OCI-LY7 (cell line): Measurements from ENCODE around the gene TBC1D4. TPM values are rescaled to one million over a fixed set of nuclear protein-coding genes. Genes with fewer than 3 reads are reported as not detected.

Experiments used
- BruUV-seq: library from RNA; stranded (reverse); fragments of 400-500 nt; replicated peaks from 2 replicates; lab custom pipeline; 2021; lab: Mats Ljungman, UMichigan
- CTCF ChIA-PET: fragments of 300-600 bp; sonication (Branson Sonifier 250); formaldehyde crosslinking; loops from one replicate; lab custom pipeline; 2022; ENCODE audit warnings: antibody characterized with exemption; ENCODE audit not compliant: unreplicated experiment; lab: Charles Lee
- POLR2A ChIA-PET: fragments of 300-600 bp; sonication (Branson Sonifier 250); formaldehyde crosslinking; loops from one replicate; lab custom pipeline; 2022; ENCODE audit warnings: antibody characterized with exemption; lab: Charles Lee
- DNase-seq: peaks from one replicate; pipeline ENCODE4 v3.0.0-alpha.2; 2015; ENCODE audit warnings: low spot score
- H2AFZ ChIP-seq: fragments of 200-600 bp; sonication (generic), shearing (Covaris generic); 2 replicates; pipeline ENCODE4 v1.6.1; 2014; ENCODE audit warnings: mild to moderate bottlenecking, antibody characterized with exemption, low read length, moderate library complexity
- H3K27ac ChIP-seq: fragments of 200-600 bp; sonication (generic); 2 replicates; pipeline ENCODE4 v1.5.1; 2014; ENCODE audit warnings: mixed run types, low read depth, mild to moderate bottlenecking, moderate library complexity, low read length, inconsistent platforms; ENCODE audit not compliant: poor library complexity, severe bottlenecking
- H3K36me3 ChIP-seq: fragments of 200-600 bp; sonication (generic); 2 replicates; pipeline ENCODE4 v1.6.1; 2014; ENCODE audit warnings: mild to moderate bottlenecking, antibody characterized with exemption, low read length, moderate library complexity, mixed read lengths; ENCODE audit not compliant: insufficient read depth
- H3K4me1 ChIP-seq: fragments of 200-600 bp; sonication (generic); 2 replicates; pipeline ENCODE4 v1.5.1; 2014; ENCODE audit warnings: mild to moderate bottlenecking, low read length; ENCODE audit not compliant: insufficient read depth, poor library complexity, severe bottlenecking
- H3K4me2 ChIP-seq: fragments of 200-600 bp; sonication (generic); 2 replicates; pipeline ENCODE4 v1.6.1; 2014; ENCODE audit warnings: mild to moderate bottlenecking, low read length
- H3K4me3 ChIP-seq: fragments of 200-600 bp; sonication (generic); 2 replicates; pipeline ENCODE4 v1.5.1; 2014; ENCODE audit warnings: mild to moderate bottlenecking, low read depth, low read length; ENCODE audit not compliant: poor library complexity, severe bottlenecking
- H3K79me2 ChIP-seq: fragments of 200-600 bp; sonication (generic); 2 replicates; pipeline ENCODE4 v1.6.1; 2016; ENCODE audit warnings: low read depth, mild to moderate bottlenecking, low read length, moderate library complexity, mixed read lengths; ENCODE audit not compliant: insufficient read depth
- H3K9me2 ChIP-seq: fragments of 200-600 bp; sonication (generic); 2 replicates; pipeline ENCODE4 v1.6.1; 2016; ENCODE audit warnings: mild to moderate bottlenecking, low read length, mixed read lengths; ENCODE audit not compliant: insufficient read depth
- H3K9me3 ChIP-seq: fragments of 200-600 bp; sonication (generic); 2 replicates; pipeline ENCODE4 v1.6.1; 2014; ENCODE audit warnings: mild to moderate bottlenecking, mixed run types, low read length, mixed read lengths
- H4K20me1 ChIP-seq: fragments of 200-600 bp; sonication (generic); 2 replicates; pipeline ENCODE4 v1.6.1; 2014; ENCODE audit warnings: mild to moderate bottlenecking, antibody characterized with exemption, low read length, moderate library complexity, mixed read lengths; ENCODE audit not compliant: insufficient read depth
- EZH2phosphoT487 ChIP-seq: fragments of 200-600 bp; sonication (generic); IDR thresholded peaks from 2 replicates; pipeline ENCODE4 v1.6.1; 2018; ENCODE audit warnings: low read depth, borderline replicate concordance, mild to moderate bottlenecking, mixed run types, antibody characterized with exemption, low read length, moderate library complexity, mixed read lengths
- intact Hi-C: fragments of 100-400 bp; cut with micrococcal nuclease; formaldehyde crosslinking; loops from one replicate; pipeline ENCODE4 v1.10.0; 2022; ENCODE audit not compliant: unreplicated experiment
- total RNA-seq, 2 experiments: library from RNA; depleted of rRNA in 1 of 2; stranded (reverse); fragments of >200 nt in 1 of 2; shearing (Covaris generic) in 1 of 2; gene quantifications; 2 replicates each; pipeline ENCODE4 v1.2.3, GENCODE V29; 2014 to 2022
- TF ChIP-seq, protein P1 (sequence below): fragments of 200-600 bp; sonication (generic); conservative IDR thresholded peaks from 2 replicates; pipeline ENCODE4 v1.5.1; 2014; ENCODE audit warnings: mild to moderate bottlenecking, antibody characterized with exemption, low read length, moderate library complexity, mixed read lengths

TBC1D4 gene
- total RNA-seq, 2 experiments from 2014 or later: 21.7 to 24.3 TPM

DNA sequence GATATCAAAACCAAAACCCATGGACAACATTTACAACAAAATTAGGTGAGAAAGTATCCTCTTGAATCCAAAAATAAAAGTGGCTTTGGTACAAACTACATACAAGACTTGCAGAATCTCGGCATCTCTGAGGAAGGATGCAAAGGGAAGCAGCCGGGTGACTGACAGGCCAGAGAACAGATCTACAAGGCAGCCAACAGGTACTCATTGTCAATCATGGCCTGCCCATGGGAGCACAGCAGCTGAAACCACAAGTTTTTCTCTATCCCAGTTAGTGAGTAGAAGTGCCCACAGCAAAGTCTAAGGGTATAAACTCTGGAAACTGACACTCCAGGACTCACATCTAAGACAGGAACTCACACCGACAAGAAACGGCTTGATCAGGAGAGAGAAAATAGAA is 74.5 kb downstream of the TBC1D4 start:
- Histone ChIP-seq H3K9me2 (no peaks in the 10 kb centered on the region), H3K79me2 (peaks cover 43% of the 10 kb centered on the region), H4K20me1 (no peaks in the 10 kb centered on the region), H3K4me2 (no peak overlapping the region), H3K27ac (no peak overlapping the region), H3K9me3 (peaks cover 4% of the 10 kb centered on the region; the same call in 1 of the 2 replicates), H2AFZ (no peak overlapping the region), H3K36me3 (peaks cover 6% of the 10 kb centered on the region), H3K4me1 (peaks cover 75% of the 10 kb centered on the region), H3K4me3 (no peak overlapping the region)
- TF ChIP-seq, protein P1, sequence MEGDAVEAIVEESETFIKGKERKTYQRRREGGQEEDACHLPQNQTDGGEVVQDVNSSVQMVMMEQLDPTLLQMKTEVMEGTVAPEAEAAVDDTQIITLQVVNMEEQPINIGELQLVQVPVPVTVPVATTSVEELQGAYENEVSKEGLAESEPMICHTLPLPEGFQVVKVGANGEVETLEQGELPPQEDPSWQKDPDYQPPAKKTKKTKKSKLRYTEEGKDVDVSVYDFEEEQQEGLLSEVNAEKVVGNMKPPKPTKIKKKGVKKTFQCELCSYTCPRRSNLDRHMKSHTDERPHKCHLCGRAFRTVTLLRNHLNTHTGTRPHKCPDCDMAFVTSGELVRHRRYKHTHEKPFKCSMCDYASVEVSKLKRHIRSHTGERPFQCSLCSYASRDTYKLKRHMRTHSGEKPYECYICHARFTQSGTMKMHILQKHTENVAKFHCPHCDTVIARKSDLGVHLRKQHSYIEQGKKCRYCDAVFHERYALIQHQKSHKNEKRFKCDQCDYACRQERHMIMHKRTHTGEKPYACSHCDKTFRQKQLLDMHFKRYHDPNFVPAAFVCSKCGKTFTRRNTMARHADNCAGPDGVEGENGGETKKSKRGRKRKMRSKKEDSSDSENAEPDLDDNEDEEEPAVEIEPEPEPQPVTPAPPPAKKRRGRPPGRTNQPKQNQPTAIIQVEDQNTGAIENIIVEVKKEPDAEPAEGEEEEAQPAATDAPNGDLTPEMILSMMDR: no peak
- TF ChIP-seq EZH2phosphoT487: no peak
- ChIA-PET POLR2A (interaction anchor here (1.4 kb wide), 1 partner anchor 22 kb away, joined by 3 read pairs; no protein-coding TSS in a partner anchor), CTCF (no interaction called here)
- no peak for DNase-seq
- no TSS peak for BruUV-seq
- intact Hi-C loops: no loop called here

DNA sequence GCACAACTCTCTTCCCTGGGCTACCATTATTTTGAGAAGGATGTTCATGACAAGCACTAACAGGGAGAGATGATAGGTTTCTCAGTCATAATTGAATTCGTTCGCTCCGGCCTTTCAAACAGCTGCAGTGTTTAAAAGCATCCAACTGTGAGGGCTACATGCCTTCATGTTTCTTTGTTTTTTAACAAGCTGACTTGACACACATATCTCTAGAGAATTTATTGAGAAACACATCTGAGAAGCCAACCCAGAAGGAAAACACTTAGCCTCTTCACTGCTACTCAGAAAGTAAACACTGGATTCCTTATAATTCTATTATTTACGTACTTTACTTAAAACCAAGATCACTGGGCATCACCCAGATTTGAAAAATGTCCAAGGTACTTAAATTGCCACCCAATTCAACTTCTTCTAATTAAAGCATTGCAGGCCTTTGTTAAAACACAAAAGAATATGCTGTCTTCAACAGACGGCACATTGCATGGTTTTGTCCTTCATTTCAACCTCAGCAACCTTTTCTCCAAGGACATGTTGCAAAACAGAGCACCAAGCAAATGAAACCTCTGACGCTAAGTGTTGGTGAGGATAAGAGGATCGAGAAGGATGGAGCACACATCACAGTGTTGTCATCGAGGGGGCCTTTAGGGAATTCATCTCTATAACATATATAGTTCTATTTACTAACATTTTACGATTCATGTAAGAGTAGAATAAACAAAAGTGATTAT is 75.8 kb downstream of the TBC1D4 start:
- BruUV-seq: no TSS peak
- Histone ChIP-seq H3K4me3 (no peak overlapping the region), H3K4me1 (peaks cover 72% of the 10 kb centered on the region), H3K79me2 (peaks cover 43% of the 10 kb centered on the region; the same call in 1 of the 2 replicates), H3K36me3 (no peaks in the 10 kb centered on the region; the same call in 1 of the 2 replicates), H3K9me3 (peaks cover 4% of the 10 kb centered on the region; the same call in 1 of the 2 replicates), H3K4me2 (no peak overlapping the region), H4K20me1 (no peaks in the 10 kb centered on the region), H3K9me2 (no peaks in the 10 kb centered on the region), H2AFZ (no peak overlapping the region), H3K27ac (no peak overlapping the region)
- CTCF ChIA-PET: interaction anchor here (0.6 kb wide), 1 partner anchor 1711 kb away, joined by 3 read pairs; no protein-coding TSS in a partner anchor
- POLR2A ChIA-PET: interaction anchor here (0.6 to 0.9 kb wide), 2 partner anchors 9 to 12 kb away, joined by 3 to 7 read pairs; no protein-coding TSS in a partner anchor
- no peak for DNase-seq
- intact Hi-C loops: no loop called here
- no peak for TF ChIP-seq EZH2phosphoT487
- TF ChIP-seq, protein P1: no peak

DNA sequence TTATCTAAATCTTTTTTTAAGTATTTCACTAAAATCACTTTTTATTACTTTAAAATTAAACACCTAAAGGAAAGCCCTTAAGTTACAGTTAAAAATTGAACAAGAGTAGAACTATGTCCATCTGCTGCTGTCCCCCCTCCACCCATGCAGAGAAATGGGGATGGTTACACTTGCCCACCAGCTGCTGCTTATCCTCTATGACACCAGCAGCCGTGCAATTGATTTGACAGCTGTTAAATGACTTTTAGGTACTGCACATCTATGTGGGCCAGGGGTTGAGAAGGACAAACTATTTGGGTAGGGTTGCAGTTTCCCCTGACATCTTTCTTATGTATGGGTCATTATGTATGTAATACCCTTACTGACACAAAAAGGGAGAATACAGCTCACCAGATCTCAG is 77.2 kb downstream of the TBC1D4 start:
- no peak overlapping the region for H2AFZ ChIP-seq

More for the DNA sequence above, 77.2 kb downstream of the TBC1D4 start:
- no peak for DNase-seq
- no peaks in the 10 kb centered on the region for H4K20me1 ChIP-seq
- ChIA-PET POLR2A (interaction anchor here (0.6 to 1.4 kb wide), 2 partner anchors 14 to 223 kb away, joined by 3 to 8 read pairs; no protein-coding TSS in a partner anchor), CTCF (no interaction called here)
- no peak overlapping the region for H3K4me3 ChIP-seq
- H3K9me3 ChIP-seq: no peaks in the 10 kb centered on the region; the same call in 1 of the 2 replicates
- TF ChIP-seq, protein P1: no peak
- TF ChIP-seq EZH2phosphoT487: no peak
- no peaks in the 10 kb centered on the region for H3K9me2 ChIP-seq
- peaks cover 44% of the 10 kb centered on the region; the same call in 1 of the 2 replicates for H3K79me2 ChIP-seq
- intact Hi-C loops: no loop called here
- no TSS peak for BruUV-seq
- peaks cover 64% of the 10 kb centered on the region for H3K4me1 ChIP-seq
- no peak overlapping the region for H3K27ac ChIP-seq
- no peak overlapping the region for H3K4me2 ChIP-seq
- H3K36me3 ChIP-seq: no peaks in the 10 kb centered on the region; the same call in 1 of the 2 replicates
